Lower leg skin (tissue), 3 donors: ENCODE measurements around the gene TAAR8.

Experiments
- CTCF ChIP-seq, 3 donors: fragments of 450-650 bp; IDR thresholded peaks; one replicate each; pipeline ENCODE4 v1.5.1; 2016; ENCODE audit warnings: antibody characterized with exemption in 3 of 3, mild to moderate bottlenecking in 3 of 3, moderate library complexity in 2 of 3
- POLR2A ChIP-seq, 2 donors: fragments of 450-650 bp; IDR thresholded peaks; one replicate each; pipeline ENCODE4 v1.6.1; 2016 to 2017; ENCODE audit warnings: antibody characterized with exemption in 2 of 2, mild to moderate bottlenecking in 1 of 2, moderate library complexity in 1 of 2

GRCh38 chr6:132552372-132552771, at the start of gene TAAR8:
- TF ChIP-seq CTCF (IDR thresholded peaks at IDR 0.05) (no peak), POLR2A (IDR thresholded peaks at IDR 0.05) (no peak)
